ENCODE measurements around the gene GORASP2.

GORASP2 gene

GRCh38 chr2:170922634-170923494 is 6.2 kb upstream of the GORASP2 start:
- intact Hi-C loops (cut with DNase I), result no loop called here
- peak in 1 of 10 donors; percentile 75 for DNase-seq

GRCh38 chr2:170923799-170924198 is 5.3 kb upstream of the GORASP2 start:
- DNase-seq, result no peak
- intact Hi-C loops (cut with DNase I), result no loop called here

- DNase-seq, result no peak
- intact Hi-C loops (cut with DNase I), result no loop called here
Measured at GRCh38 chr2:170924969-170925368, 4.1 kb upstream of the GORASP2 start.

GRCh38 chr2:170925923-170926322 is 3.1 kb upstream of the GORASP2 start:
- DNase-seq, result no peak
- intact Hi-C loops (cut with DNase I), result no loop called here

GRCh38 chr2:170926743-170927297 is 2.2 kb upstream of the GORASP2 start:
- intact Hi-C loops (cut with DNase I), result no loop called here
- no peak for DNase-seq

- no peak for DNase-seq
- intact Hi-C loops (cut with DNase I), result loop anchor here (2.0 kb wide), 1 partner anchor 489 kb away; no protein-coding TSS in a partner anchor
Measured at GRCh38 chr2:170928036-170928823, 823 bp upstream of the GORASP2 start.

GRCh38 chr2:170929686-170930050 is 615 bp downstream of the GORASP2 start:
- DNase-seq, result peak in 6 of 10 donors; percentile 10 to 90 (median 40)
- intact Hi-C loops (cut with DNase I), result loop anchor here (2.0 to 5.0 kb wide), 2 partner anchors 228 to 487 kb away; no protein-coding TSS in a partner anchor

GRCh38 chr2:170930131-170930990 is 1.3 kb downstream of the GORASP2 start:
- peak in 1 of 10 donors; percentile 8 for DNase-seq
- intact Hi-C loops (cut with DNase I), result loop anchor here (5.0 kb wide), 1 partner anchor 227 kb away; no protein-coding TSS in a partner anchor

- no peak for DNase-seq
- intact Hi-C loops (cut with DNase I), result loop anchor here (5.0 kb wide), 1 partner anchor 226 kb away; no protein-coding TSS in a partner anchor
Measured at GRCh38 chr2:170930991-170931266, 1.9 kb downstream of the GORASP2 start.

- DNase-seq, result no peak
- intact Hi-C loops (cut with DNase I), result loop anchor here (5.0 kb wide), 1 partner anchor 225 kb away; no protein-coding TSS in a partner anchor
Measured at GRCh38 chr2:170932166-170932565, 3.1 kb downstream of the GORASP2 start.

- no peak for DNase-seq
- intact Hi-C loops (cut with DNase I), result loop anchor here (5.0 kb wide), 1 partner anchor 224 kb away; no protein-coding TSS in a partner anchor
Measured at GRCh38 chr2:170932948-170933347, 3.9 kb downstream of the GORASP2 start.

GRCh38 chr2:170937709-170938379 is 8.8 kb downstream of the GORASP2 start:
- intact Hi-C loops (cut with DNase I), result no loop called here

GRCh38 chr2:170940066-170940465 is 11.0 kb downstream of the GORASP2 start:
- DNase-seq, result no peak
- intact Hi-C loops (cut with DNase I), result no loop called here

More at GRCh38 chr2:170937709-170938379, 8.8 kb downstream of the GORASP2 start:
- no peak for DNase-seq

GRCh38 chr2:170942615-170943014 is 13.6 kb downstream of the GORASP2 start:
- intact Hi-C loops (cut with DNase I), result no loop called here
- DNase-seq, result no peak

- no peak for DNase-seq
- intact Hi-C loops (cut with DNase I), result no loop called here
Measured at GRCh38 chr2:170943041-170943440, 14.0 kb downstream of the GORASP2 start.

GRCh38 chr2:170943596-170943995 is 14.5 kb downstream of the GORASP2 start:
- DNase-seq, result no peak
- intact Hi-C loops (cut with DNase I), result no loop called here

- no peak for DNase-seq
- intact Hi-C loops (cut with DNase I), result no loop called here
Measured at GRCh38 chr2:170944545-170944944, 15.5 kb downstream of the GORASP2 start.

GRCh38 chr2:170949415-170949814 is 20.4 kb downstream of the GORASP2 start:
- intact Hi-C loops (cut with DNase I), result no loop called here
- DNase-seq, result no peak

GRCh38 chr2:170950221-170950761 is 21.2 kb downstream of the GORASP2 start:
- intact Hi-C loops (cut with DNase I), result no loop called here
- DNase-seq, result no peak
